Glomerular endothelial cell (primary cell): ENCODE results near the gene SCGB1C2. TPM values are rescaled to one million over a fixed set of nuclear protein-coding genes. Genes with fewer than 3 reads are reported as not detected.

Source experiments
- DNase-seq: peaks from one replicate; pipeline ENCODE4 v3.0.0-alpha.2; 2011; ENCODE audit warnings: low read depth, low spot score; ENCODE audit errors: extremely low read depth
- total RNA-seq: library from RNA; depleted of rRNA; stranded (reverse); fragments of >200 nt; gene quantifications from 2 replicates; pipeline ENCODE4 v1.2.3, GENCODE V29; 2015

SCGB1C2 gene
- total RNA-seq, 1 donor from 2014 or later = not detected

DNA sequence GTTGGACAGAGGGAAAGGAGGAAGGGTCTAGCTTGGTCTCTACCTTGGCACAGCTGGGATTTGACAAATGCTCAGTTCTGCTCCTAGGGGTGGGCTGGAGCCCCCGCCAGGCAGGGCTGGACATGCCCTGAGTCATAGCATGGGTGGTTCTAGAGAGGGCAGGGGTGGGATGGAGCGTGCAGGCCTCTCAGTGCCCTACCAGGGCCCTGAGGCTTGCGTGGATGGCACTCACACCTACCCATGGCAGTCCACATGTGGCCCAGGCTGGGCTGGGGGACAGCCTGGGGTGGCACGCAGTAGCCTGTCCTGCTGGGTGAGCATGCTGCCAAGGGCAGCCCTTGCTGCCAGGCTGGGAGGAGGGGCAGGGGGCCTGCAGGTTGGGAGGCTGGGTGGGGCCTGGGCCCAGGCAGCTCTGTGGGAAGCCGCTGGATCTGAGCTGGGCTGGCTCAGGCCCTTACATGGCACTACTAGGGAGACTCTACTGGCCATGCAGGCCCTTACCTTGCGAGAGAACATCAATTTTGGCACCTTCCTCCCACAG, 32.8 kb downstream of the SCGB1C2 start:
- DNase-seq = no peak

DNA sequence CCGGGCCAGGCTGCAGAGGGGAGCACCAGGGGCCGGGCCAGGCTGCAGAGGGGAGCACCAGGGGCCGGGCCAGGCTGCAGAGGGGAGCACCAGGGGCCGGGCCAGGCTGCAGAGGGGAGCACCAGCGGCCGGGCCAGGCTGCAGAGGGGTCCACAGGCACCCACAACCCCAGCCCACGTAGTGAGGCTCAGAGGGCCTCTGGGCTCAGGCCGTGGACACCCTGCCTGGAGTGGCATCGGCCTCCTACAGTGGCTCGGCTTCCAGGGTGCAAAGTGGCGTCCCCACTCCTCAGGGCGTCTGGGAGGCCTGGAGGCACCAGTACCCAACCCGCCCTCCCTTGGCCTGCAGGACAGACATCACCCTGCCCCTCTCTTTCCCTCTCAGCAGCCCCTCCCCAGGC, 34.5 kb downstream of the SCGB1C2 start:
- DNase-seq = no peak

DNA sequence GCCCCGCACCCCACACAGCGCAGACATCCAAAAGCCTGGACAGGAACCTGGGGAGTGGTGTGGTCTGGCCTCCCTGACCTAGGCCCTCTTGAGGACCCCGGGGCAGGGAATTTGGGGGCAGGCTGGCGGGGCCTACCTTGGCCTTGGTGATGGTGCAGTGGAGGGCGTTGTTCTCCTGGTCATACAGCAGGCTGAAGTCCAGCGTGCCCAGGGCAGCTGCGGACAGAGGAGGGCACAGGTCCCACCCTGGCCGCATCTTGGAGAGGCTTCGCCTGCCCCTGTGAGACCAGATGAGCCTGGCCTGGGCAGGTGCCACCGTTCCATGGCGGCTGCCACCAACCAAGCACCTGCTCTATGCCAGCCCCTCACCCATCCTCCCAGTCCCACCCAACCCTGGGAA, 35.0 kb downstream of the SCGB1C2 start:
- DNase-seq = no peak

DNA sequence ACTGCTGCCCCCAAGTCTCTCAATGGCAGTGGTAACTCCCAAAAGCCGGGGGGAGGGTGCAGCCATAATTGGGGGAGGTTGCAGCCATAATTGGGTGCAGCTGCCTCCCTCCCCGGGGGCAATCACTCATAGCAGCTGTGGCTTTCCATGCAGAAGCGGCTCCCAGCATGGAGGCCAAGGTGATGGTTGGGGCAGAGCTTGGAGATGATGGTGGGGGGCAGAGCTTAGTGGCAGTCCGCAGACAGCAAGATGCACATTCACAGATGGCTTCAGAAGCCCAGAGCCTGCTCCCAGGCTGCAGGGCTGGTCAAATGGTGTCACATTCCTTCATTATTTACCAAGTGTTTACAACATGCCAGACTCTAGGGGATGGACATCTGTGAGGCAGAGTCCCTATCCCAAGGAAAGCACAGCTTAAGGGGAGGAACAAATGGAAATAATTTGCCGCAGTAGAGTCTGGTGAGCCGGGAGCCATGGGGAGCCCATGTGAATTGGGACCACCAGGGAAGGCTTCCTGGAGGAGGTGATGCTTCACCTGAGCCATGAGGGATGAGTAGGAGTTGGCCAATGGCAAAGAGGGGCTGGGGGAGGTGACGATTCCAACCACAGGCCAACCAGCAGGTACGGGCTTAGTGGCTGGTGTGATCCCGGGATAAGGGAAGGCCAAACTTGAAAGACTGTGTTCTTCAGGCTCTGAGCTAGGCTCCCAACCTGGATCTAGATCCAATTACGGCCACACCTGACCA, 36.0 kb downstream of the SCGB1C2 start:
- no peak for DNase-seq

DNA sequence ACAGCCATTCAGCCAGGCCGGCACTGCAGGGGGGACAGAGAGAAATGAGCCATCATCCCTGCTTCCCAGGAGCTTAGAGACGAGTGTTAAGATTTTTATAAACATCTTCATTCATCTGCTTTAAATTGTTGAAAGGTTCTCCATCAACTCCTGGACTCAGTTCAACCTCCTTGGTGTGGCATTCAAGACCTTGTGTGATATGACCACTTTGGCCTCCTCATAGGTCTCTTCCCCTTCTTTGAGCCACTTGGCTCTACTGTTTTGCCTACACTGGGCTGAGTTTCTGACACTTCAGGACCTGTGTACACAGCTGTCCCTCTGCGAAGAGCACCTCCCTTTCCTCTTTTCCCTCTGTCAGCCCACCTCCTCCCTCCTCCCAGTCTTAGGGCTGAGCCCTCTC, 39.8 kb downstream of the SCGB1C2 start:
- DNase-seq = no peak

DNA sequence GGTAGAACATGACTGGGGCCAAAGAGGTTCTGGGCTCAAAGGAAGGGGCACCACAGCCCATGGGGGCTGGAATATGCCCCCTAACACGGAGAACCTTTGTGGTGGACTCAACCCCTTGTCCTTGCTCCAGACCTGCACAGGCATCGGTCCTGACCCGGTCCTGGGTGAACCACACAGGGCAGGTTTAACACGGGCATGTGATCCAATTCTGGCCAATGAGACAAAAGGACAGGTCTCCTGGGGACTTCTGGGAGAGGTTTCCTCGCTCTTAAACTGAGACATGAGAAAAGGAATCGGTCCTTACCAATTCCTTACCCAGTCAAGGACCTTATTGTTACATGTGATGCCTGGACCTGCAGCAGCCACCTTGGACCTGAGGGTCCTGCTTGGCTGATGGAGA, 40.4 kb downstream of the SCGB1C2 start:
- DNase-seq = no peak

DNA sequence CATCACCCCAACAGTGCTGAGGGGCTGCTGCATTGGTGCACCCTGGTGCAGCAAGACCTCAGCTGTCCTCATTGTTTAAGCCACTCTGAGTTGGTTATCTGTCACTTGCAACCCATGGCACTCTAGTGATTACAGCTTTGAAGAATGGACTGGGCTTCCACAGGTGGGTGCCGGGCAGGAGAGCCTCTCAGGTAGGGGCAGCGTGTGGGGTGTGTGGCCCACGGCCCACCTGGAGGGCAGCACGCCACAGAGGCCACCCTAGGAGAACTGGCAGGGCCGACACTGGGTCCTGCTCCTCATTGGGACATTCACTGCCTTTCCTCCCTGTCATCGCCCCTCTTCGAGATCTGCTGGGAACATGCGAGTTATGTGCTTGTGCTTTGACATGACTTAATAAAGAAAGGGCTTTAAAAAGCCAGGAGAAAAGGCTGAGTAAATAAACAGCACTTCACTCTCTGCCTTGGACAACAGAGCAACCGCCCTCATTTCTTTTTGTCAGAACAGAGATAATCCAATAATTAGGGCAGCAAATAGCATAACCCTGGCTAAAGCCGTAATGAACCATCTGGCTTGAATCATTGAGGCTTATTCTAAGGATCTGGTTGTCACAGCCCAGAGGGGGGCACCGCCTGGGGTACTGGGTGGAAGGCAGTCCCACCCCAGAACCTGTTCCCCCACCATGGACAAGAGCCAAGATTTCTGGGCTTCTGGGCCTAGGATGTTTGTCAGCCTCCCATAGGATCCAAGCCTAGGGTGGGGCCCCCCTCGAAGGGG, 41.1 kb downstream of the SCGB1C2 start:
- no peak for DNase-seq

DNA sequence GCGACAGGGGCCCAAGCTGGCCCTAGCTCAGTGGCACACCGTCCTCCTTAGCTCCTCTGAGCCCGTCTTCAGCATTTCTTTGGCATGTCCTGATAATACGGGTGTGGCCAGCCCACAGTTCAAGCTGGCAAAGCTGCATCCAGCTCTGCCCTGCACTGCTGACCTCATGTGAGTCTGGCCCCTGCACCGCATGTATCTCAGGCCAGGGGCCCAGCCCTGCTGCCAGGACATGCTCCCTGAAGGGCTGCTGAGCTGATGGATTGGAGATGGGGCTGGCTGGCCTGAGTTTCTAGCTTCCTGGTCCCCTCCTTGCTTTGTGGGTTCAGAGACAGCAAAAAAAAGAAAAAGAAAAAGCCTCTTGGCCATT, 41.7 kb downstream of the SCGB1C2 start:
- DNase-seq = no peak

DNA sequence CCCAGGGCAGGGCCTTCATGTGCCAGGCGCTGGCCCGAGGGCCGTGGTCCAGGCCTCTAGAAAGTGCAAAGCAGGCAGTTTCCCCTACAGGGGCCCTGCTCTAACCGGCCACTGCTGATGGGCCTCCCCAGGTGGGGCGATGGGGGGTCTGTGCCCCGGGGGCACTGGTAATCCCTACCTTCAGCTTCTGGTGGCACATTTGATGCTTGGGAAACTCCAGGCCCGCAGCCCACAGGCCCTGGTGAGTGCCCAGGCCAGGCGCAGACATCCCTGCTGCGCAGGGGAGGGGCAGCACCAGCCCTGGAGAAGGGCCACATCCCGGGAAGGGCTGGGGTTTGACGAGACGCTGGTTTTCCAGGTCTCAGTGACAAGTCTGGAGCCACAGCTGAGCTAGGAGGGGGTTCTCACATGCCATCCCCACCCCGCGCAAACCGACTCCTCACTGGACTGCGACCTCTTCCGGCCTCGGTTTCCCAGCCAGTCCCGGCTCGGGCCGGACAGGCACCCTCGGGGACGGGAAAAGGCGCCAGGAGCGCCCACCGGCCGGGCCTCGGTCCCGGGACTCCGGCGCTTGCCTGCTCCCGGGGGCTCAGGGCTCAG, 42.5 kb downstream of the SCGB1C2 start:
- DNase-seq = no peak

DNA sequence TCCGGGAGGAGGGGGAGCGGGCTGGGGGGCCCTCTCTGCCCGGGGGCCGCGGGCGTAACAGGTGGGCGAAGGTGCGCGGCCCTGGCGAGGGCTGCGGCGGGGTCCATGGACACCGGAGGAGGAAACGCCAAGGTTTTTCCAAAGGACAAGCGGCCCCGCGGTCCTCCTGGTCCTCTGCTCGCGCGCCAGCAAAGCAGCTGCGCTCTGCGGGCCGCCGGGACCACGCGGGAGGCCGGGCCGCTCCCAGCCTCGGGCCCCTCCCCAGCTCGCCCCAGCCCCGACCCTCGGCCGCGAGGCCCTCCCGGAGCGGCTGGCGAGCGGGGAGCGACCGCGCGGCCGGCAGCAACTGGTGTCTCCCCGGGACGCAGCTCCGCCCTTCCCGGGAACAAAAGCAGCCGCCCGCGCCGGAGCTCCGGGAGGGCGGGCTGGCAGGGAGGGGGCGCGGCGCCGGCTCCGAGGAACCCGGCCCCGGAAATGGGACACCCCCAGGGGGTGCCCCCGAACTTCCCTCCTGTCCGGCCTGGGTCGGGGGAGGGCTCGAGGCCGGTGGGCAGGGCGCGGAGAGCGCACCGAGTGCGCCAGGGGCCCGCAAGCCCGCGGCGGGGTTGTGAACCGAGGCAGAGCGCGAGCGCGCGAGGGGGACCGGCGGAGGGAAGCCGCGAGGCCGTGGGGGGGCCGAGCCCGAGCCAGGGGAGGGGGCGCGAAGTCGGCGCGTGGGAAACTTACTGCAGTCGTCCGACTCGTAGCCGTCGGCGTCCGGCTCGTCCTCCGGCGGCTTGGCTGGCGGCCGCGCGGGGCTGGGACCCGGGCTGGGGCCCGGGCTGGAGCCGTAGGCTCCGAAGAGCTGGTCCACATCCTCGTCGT, 43.2 kb downstream of the SCGB1C2 start:
- no peak for DNase-seq

DNA sequence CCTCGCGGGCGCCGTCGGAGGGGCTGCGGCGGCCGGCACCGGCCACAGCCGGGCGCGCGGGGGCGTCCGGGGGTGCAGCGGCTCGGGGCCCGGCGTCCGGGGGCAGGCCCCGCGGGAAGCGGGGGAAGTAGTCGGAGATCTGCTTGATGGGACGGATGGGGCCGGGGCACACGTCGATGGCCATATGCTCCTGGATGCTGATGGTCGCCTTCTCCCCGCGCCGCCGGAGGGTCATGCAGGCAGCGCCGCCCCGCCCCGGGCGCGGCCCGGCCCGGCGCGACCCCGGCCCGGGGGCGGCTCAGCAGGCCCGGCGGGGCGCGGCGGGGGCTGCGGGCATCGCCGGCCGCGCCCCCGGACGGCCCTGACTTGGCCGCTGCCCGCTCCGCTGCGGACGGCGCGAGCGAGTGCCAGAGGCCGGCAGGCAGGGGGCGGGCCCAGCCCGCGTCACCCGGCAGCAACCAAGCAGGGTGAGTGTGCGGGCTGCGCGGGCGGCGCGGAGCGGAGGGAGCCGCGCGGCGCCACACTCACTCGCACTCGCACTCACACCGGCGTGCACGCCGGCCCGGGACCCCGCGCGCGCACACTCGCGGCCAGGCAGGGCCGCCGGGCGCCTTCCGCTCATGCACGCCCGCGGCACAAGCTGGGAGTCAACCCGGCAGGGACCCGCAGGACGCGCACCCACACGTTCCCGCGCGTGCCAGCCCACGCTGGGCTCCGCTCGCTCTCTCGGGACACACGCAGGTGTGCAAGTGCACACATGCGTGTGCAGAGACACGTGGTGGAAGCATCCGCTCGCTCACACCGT, 44.1 kb downstream of the SCGB1C2 start, which contains the start of gene DOC2B:
DOC2B (minus strand) TSS at position 406 of the 805 bp plus-strand sequence; CDS start at position 235, 171 bp downstream.
- no peak for DNase-seq

DNA sequence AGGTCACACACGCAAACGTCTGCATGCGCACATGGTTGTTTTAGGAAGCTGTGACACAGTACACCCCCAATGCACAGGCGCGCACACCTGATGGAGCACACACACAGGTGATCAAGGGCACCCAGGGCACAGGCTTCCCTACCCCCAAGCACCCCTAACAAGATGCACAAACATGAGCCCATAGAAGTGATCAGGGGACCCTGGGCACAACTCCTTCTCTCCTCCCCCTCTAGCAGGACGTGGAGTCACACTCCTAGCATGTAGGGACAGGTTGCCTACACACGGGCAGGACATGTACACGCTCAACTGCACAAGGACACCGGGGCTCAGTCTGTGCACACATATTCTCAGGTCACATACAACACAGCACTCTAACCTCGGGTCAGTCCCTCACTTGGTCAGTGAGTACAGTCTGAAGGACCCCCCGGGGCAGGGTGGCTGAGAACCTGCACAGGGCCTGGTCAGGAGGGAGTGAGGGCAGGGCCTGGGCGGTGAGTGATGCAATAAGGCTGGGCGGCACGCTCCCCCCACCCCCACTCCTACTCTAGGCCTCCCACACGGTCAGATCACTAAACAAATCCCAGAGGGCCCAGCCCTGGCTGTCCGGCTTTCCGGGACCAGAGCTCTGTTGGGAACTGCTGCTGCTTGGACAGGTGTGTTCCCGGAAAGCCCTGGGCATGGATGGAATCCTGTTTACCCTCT, 44.8 kb downstream of the SCGB1C2 start:
- DNase-seq = no peak

DNA sequence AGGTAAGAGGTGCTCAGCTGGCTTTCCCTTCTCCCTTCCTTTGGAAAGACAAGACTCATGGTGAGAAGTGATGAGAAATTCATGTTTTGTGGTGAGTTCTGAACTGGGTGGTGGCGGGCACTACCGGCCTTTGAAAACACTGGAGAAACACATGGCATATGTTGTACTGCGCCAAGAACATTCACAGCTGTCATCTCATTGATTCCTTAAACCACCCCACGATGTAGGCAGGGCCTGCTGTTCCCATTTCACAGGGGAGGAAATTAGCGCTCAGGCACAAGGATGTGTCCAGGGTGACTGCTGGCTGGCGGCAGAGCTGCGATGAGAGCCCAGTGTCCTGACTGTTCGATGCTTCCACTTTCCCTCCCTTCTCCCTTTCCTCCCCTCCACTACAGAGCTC, 45.7 kb downstream of the SCGB1C2 start:
- DNase-seq = no peak

DNA sequence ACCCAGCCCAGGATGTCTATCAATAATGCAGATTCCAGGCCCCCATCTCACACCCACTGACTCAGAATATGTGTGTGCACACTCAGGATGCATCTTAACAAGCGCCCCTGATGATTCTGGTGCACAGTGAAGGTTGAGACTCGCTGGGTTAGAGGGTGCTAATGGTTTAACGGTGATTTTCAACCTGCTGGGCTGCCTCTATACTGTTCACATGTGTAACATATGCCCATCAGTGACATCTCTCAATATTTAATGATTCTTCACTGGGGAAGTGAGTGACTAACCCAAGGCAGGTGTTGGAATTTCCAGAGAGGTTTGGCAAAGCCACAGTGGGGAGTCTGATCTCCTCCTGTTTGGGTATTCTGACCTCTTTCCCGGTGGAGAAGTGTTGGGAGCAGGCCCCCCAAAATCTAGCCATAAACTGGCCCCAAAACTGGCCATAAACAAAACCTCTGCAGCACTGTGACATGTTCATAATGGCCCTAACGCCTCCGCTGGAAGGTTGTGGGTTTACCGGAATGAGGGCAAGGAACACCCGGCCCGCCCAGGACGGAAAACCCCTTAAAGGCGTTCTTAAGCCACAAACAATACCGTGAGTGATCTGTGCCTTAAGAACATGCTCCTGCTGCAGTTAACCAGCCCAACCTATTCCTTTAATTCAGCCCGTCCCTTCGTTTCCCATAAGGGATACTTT, 48.2 kb downstream of the SCGB1C2 start:
- no peak for DNase-seq

DNA sequence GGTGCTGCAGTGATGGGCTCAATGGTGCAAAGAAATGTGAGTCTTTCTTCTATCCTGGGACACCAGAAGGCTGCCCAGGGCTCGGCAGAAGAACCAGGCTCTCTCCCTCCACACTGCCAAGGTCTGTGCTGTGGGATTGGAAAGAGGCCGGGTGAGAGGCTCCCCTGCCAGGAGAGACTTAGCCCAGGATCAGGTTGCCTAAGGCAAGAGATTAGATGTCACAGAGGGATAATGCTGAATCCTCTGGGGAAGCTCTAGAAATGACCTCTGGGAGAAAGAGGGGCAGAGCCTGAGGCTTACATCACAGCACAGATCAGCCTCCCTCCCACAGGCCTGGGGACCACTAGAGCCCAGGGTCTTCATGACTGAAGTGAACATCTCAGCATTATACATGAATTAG, 49.8 kb downstream of the SCGB1C2 start:
- no peak for DNase-seq
